HUDEP-2 (cell line): ENCODE measurements around the gene RPRD1A.
A peak's percentile ranks its signal among the peaks of the same experiment; 100 is the strongest.
"Not testable (repeated sequence)": the region's sequence is repeated elsewhere in the genome, so short reads cannot be mapped to it uniquely, and the experiment has no call there.

ENCODE experiments used
- DNase-seq, 76 experiments: peaks; one replicate each; lab custom pipeline; 2025; ENCODE audit not compliant: unreplicated experiment in 76 of 76; lab: John Stamatoyannopoulos, UW

RPRD1A gene

DNA sequence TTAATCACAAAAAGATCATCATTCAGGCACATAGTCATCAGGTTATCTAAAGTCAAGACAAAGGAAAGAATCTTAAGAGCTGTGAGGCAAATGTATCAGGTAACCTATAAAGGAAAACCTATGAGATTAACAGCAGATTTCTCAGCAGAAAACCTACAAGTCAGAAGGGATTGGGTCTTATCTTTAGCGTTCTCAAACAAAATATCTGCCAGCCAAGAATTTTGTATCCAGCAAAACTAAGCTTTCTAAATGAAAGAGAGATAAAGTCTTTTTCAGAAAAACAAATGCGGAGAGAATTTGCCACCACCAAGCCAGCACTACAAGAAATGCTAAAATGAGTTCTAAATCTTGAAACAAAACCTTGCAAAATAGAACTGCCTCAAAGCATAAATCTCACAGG lies 13.8 kb upstream of the RPRD1A start:
- DNase-seq, result not testable (repeated sequence)

DNA sequence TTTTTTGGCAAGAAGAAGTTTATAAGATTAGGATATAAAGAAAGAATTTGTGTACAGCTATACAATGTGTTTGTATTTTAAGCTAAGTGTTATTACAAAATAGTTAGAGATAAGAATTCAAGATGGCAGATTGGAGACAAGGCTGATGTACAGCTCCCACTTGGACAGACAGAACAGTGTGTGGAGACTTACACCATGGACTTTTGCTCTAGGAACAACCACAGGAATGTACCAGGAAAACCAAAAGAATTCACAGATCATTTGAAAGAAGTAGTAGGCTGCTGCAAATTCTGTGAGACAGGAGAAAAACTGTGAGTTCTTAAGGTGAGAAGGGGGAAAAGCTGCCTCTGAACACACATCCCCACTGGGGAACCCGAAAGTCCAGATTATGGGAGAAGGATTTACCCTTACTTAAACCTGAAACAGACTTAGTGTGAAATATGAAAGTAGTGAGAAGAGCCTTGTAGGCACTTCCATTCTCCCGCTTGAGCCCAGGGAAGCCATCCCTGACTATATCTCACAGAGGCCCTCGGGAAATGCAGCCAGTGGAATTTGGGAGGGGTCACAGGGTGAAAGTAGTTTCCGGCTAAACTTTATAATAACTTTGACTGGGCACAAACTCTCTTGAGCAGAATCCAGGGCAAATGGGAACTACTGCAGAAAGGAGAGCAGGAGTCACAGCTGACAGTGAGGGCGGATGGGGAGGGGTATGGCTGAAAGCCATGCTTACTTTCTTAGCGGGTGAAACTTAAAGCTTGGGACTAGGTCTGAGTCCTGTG lies 11.6 kb upstream of the RPRD1A start:
- DNase-seq, result no peak

DNA sequence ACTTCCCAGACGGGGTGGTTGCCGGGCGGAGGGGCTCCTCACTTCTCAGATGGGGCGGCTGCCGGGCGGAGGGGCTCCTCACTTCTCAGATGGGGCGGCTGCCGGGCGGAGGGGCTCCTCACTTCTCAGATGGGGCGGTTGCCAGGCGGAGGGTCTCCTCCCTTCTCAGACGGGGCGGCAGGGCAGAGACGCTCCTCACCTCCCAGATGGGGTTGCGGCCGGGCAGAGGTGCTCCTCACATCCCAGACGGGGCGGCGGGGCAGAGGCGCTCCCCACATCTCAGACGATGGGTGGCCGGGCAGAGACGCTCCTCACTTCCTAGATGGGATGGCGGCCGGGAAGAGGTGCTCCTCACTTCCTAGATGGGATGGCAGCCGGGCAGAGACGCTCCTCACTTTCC lies 10.4 kb upstream of the RPRD1A start:
- DNase-seq, result not testable (repeated sequence)

DNA sequence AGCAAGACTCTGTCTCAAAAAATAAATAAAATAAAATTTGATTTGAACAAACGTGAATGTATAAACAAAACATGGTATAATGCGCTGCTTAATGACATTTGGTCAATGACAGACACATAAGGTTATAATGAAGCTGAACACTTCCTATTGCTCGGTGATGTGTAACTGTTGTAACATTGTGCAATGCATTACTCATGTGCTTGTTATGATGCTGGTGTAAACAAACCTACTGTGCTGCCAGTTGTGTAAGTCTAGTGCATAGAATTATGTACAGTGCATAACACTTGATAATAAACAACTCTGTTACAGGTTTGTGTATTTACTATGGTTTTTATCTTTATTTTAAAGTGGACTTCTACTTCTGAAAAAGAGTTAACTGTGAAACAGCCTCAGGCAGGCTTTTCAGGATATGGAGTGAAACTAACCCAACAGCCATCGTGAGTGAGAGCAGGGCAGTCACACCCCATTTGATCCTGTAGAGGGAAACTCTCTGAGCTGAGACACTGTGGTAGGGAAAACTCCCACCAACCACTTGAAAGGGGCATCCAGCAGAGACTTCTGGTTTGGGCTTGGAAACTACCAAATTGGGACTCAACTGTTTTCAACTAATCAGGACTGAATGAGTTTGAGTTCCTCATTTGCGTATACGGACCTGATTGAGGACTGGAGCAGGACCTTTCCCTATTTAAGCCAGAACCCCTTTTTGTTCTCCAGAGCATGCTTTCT lies 8.7 kb upstream of the RPRD1A start:
- no peak for DNase-seq

DNA sequence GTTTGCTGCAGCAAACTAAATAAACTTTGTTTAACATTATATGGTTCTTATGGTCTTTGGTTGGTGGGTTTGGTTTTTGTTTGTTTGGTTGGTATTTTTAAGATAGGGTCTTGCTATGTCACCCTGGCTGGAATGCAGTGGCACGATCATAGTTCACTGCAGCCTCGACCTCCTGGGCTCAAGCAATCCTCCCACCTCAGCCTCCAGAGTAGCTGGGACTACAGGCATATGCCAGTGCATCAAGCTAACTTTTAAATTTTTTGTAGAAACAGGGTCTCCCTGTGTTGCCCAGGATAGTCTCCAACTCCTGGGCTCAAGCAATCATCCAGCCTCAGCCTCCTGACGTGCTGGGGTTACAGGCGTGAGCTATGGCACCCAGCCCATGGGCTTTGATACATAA lies 7.1 kb upstream of the RPRD1A start:
- DNase-seq, result no peak

DNA sequence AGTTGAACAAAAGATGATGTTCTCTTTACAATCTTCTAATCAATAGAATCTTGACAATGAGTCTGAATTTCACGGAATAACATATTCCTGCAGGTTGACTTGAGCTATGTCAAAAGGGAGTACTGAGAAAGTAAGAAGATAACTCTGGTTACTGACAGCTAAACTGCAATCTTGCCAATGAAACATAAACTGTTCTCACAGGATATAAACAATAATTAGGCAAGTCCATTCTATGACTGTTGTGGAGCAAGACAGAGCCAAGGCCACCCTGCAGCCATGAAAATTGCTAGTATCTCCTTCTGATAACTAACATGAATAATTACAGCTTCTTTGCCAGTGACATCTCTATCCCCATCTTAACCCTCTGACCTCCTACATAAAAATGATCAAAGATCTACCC lies 6.3 kb upstream of the RPRD1A start:
- DNase-seq, result no peak

DNA sequence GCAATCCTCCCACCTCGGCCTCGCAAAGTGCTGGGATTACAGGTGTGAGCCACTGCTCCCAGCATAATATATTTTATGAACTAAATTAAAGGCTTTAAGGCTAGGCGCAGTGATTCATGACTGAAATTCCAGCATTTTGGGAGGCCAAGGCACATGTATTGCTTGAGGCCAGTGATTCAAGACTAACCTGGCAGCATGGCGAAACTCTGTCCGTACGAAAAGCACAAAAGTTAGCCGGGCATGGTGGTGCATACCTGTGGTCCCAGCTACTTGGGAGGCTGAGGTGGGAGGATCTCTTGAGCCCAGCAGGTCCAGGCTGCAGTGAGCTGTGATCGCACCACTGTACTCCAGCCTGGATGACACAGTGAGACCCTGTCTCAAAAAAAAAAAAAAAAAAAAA lies 5.0 kb upstream of the RPRD1A start:
- DNase-seq, result not testable (repeated sequence)

DNA sequence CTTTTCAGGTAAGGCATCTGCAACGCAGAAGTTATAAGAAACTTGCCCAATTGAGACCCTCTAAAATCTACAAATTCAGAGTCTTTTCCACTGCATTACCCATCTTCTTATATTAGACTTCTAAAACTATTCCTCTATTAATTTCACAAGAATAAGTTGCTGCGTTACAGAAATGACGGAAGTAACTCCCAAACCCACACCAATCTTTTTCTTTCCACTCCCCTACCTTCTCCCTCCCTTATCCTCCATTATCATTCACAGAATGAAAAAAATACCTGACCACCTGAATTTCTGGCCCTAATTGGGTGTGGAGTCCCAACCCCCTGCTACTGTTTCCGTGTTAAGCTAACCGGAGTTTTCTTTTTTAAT lies 689 bp downstream of the RPRD1A start:
- peak in 1 of 76 experiments; percentile 10 for DNase-seq

DNA sequence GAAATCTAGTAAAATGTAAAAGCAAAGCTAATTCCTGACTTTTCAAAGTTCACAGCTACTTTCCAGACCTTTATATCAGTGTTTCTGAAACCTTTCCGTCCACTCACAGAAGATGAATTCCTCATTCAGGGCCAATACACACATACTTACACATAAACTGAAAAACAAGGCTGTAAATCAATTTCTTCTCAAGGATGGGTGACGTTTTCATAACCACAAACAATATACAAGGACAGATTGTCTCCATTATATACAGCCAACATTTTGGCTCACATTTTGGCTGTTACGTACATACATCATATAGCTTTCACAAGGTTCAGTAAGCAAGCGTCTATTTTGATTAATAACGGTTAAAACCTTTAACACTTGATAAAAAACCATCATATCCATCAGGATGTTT lies 1.4 kb downstream of the RPRD1A start:
- DNase-seq, result no peak

DNA sequence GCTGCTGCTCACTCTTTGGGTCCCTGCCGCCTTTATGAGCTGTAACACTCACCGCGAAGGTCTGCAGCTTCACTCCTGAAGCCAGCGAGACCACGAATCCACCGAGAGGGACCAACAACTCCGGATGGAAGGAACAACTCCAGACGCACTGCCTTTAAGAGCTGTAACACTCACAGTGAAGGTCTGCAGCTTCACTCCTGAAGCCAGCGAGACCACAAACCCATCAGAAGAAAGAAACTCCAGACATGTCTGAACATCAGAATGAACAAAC lies 2.6 kb downstream of the RPRD1A start:
- not testable (repeated sequence) for DNase-seq

DNA sequence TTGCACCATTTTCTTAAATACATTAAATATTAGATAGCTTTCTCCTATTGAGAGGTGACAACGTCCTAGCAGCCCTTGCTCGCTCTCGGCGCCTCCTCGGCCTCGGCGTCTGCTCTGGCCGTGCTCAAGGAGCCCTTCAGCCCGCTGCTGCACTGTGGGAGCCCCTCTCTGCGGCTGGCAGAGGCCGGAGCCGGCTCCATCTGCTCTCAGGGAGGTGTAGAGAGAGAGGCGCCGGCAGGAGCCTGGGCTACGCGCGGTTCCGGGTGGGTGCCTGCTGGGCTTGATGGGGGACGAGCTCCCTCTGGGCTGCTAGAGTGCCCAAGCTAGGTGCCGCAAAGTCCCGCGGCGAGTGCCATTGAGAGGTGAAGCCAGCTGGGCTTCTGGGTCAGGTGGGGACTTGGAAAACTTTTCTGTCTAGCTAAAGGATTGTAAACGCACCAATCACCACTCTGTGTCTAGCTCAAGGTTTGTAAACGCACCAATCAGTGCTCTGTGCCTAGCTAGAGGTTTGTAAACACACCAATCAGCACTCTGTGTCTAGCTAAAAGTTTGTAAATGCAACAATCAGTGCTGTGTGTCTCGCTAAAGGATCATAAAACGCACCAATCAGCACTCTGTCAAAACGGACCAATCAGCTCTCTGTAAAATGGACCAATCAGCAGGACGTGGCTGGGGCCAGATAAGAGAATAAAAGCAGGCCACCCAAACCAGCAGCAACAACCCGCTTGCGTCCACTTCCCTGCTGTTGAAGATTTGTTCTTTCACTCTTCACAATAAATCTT lies 3.1 kb downstream of the RPRD1A start:
- no peak for DNase-seq

DNA sequence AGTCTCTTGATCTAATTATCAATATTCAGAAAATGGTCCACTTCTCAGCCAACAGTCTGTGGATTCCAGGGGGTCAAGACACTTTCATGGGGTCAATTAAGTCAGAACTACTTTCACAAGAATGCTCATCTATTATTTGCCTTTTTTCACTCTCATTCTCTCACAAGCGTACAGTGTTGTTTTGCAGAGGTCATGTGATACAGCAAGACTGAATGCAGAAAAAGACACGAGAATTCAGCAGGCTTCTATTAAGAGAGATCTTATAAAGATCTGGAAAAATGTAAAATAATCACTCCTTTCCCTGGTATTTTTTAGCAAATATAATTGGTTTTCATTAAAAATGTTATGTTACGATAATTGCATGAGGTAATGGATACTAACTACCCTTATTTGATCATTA lies 8.7 kb downstream of the RPRD1A start:
- no peak for DNase-seq

DNA sequence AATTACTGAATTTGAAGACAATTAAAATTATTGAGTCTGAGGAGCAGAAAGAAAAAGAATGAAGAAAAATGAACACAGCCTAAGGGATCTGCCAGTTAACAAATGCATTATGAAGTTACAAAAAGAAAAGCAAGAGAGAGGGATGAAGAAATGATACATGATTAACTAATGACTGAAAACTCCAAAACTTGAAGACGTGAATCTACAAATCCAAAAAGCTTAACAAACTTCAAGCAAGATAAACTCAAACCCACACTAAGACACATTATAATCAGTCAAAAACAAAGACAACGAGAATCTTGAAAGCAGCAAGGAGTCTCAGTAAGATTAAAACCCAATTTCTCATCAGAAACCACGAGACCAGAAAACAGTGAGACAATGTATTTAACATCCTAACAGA lies 15.6 kb downstream of the RPRD1A start:
- no peak for DNase-seq

DNA sequence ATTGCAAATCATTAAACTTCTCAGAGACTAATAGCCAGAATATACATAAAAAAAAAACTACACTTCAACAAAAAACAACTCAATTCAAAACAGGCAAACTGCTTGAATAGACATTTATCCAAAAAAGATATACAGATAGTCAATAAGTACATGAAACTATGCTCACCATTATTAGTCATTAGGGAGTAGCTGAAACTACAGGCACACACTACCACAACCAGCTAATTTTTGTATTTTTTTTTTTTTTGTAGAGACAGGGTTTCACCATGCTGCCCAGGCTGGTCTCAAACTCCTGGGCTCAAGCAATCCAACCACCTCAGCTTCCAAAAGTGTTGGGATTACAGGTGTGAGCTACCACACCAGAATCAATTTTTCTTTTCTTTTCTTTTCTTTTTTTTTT lies 16.9 kb downstream of the RPRD1A start:
- DNase-seq, result no peak

DNA sequence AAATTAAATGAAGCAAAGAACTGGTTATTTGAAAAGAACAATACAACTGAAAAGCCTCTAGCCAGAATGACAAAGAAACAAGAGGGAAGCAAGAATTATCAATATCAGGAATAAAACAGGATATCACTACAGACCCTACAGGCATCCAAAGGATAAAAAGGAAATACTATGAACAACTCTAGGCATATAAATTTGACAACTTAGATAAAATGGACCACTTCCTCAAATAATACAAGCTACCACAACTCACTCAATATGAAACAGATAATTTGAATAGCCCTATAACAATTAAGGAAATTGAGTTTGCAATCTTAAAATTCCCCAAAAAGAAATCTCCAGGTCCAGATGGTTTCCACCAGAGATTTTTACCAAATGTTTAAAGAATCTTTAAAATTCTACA lies 19.8 kb downstream of the RPRD1A start:
- no peak for DNase-seq

DNA sequence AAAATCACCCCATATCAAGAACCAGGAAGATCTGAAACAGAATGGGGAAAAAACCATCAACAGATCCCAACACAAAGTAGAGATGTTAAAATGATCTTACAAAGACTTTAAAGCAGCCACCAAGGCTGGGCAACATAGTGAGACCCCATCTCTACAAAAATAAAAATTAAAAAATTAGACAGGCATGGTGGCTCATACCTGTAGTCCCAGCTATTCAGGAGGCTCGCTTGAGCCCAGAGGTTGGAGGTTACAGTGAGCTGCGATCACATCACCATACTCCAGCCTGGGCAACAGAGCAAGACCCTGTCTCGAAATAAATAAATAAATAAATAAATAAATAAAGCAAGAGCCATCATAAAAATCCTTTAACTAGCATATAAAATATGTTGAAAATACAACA lies 20.5 kb downstream of the RPRD1A start:
- no peak for DNase-seq

DNA sequence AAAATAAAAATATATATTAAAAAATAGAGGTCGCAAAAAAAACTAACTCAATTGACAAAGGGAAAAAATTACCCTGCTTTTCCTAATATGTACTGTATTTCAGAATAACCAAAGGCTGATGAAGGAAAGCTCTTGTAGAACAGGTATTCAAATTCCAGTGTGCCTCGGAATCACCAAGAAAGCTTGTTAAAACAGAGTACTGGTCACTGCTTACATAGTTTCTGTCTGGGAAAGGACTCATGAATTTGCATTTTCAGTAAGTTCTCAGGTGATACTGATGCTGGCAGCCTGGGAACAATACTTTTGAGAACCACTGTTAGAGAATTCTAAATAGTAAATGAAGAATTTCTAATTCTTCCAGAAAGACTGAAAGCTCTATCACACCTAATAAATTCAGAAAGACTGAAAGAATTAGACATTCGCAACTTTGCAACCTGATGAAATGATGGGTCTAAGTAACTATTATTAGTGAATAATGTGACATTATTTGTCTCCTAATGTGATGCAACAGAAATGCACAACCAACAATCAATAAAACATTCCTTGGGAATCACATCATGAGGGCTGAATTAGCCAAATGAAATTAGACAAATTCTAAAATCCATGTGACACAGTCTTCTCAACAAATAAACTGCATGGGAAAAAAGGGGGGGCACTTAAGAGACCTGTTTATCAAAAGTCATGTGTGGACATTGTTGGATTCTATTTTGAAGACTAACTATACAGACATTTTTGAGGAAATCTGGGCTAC lies 21.9 kb downstream of the RPRD1A start:
- DNase-seq, result no peak

DNA sequence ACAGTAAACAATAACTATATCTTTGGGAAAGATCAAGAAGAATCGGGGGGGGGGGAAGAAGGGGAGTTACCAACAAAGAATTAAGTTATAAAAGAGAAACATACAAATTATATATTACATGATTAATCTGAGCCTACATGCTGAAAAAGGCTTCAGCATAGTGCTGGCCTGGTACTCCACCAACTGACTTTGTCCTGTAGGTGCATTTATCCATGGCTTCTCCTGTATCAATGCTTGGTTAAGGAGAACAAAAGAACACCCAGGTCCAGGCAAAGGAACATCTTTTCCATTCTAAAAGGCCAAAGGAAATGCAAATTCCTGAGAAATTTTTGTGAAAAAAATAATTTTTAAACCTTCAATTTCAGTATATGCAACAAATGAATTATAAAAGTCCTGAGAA lies 24.2 kb downstream of the RPRD1A start:
- DNase-seq, result no peak

DNA sequence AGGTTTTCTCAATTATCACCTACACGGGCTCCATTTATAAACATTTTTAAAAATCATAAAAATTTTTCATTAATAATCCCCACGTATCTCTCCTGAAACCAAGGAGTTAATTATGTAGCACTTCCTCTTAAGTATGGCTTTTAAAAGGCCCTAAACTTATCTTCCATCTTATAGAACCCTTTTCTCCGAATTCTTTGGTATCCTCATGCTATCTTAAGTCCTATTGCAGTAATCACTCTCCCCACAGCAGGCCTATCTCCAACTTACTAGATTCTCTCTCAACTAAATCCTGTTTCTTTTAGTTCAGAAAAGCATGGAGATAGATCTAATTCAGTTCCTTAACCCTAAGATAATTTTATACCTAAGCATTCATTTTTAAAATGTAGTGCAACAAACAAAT lies 26.2 kb downstream of the RPRD1A start:
- DNase-seq, result peak in 1 of 76 experiments; percentile 13

DNA sequence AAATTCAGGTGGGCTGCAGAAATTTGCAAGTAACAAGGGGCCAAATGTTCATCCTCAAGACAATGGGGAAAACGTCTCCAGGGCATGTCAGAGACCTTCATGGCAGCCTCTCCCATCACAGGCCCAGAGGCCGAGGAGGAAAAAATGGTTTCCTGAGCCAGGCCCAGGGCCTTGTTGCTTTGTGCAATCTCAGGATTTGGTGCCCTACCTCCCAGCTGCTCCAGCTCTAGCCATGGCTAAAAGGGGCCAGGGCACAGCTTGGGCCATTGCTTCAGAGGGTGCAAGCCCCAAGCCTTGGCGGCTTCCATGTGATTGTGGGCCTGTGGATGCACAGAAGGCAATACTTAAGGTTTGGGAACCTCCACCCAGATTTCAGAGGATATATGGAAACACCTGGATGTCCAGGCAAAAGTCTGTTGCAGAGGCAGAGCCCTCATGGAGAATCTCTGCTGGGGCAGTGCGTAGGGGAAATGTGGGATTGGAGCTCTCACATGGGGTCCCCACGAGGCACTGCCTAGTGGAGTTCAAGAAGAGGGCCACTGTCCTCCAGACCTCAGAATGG lies 29.2 kb downstream of the RPRD1A start:
- no peak for DNase-seq

DNA sequence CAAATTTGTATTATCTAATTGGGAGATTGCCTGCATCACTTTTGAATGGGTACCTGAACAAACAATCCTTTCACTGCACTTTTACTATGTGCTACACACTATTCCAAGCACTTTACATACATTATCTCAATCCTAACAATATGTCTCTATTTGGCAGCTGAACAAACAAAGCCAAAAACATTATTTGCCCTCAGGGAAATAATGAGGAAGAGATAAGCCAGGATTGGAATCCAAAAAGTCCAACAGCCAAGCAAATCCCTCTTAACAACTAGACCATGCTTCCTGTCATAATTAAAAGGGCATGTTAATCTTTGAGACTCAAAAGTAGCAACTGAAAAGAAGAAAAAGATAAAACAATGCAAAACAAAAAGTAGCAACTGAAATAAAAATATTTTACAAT lies 32.1 kb downstream of the RPRD1A start:
- DNase-seq, result no peak
